ENCODE measurements around the gene ADCY1.

ADCY1 gene

DNA sequence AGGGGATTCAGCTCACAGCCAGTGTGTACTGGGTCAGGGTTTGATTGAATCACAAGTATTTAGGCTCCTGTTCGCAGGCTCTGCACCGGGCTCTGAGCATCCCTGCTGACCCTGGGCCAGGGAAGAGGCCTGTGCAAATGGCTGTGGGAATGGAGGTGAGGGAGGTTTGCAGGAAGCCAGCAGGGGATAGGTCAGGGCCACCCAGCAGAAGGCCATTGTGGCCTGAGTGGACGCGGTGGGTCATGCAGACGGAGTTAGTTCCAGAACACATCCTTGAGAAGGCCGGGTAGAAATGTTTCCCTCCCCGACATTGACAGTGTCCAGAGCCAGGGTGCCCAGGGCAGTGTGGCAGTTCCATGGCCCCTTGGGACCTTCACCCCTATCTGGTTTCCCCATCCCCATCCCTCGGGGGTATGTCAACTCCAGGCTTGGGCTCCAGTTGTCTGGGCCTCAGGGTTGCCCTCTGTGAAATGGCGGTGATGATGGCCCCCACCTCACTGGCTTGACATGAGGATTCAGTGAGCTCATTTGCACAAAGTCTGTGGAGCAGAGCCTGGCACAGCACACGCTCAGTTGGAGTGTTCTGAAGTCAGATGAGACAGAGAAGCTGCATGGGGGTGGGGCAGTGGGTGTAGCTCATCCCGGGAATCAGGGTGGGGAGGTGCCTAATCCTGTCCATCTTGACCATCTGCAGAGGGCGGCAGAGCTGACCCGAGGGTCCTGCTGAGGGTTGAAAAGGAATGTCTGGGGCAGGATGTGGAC lies 107.6 kb downstream of the ADCY1 start:
- DNase-seq, result no peak

DNA sequence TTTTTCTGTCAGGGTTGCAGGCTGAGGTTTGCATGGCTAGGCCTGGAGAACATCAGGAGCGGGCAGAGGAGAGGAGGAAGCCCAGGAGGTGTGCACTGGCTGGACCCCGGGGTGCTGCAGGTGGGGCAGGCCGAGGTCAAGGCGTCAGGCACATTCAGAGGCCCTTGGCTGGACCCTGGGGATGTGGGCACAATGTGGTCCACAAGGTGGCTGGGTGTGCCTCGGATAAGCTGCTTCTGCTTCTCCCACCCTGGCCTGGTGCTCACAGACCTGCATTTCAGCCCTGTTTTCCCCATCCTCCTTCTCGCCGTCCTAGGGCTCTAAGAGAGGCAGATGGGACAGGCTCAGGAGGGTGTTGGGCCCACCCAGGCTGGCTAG lies 108.2 kb downstream of the ADCY1 start:
- DNase-seq, result no peak

DNA sequence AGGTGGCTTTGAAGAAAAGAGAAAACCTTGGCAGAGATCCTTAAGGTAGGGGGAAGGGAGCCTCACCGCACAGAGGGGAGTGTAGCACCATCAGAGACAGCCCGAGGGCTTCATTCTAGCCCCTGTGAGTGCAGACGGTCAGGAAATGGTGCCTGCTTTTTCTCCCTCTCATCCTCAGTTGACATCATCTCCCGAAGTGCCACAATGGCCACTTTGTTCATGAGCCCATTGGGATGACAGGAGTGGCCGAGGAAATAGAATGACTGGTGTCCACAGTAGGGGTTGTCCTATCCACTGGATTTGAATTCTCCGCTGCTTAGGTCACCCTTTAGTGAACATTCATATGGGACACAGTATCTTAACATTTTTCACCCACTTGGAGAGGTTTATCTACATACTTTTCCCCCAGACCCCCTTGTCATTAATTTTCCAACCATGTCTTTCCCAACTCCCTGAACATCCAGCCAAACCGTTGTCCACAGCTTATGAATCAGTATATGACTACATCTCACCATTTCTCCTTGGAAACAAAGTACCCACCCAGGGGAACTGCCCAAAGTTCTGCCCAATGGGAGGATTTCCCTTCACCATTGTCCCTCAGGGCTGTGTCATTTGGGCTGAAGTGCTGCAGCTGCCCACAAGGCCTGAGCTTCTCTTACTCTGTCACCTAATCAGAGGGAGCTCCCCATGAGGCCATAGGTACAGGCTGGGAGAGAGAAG lies 108.8 kb downstream of the ADCY1 start:
- peak; percentile 27 for DNase-seq

DNA sequence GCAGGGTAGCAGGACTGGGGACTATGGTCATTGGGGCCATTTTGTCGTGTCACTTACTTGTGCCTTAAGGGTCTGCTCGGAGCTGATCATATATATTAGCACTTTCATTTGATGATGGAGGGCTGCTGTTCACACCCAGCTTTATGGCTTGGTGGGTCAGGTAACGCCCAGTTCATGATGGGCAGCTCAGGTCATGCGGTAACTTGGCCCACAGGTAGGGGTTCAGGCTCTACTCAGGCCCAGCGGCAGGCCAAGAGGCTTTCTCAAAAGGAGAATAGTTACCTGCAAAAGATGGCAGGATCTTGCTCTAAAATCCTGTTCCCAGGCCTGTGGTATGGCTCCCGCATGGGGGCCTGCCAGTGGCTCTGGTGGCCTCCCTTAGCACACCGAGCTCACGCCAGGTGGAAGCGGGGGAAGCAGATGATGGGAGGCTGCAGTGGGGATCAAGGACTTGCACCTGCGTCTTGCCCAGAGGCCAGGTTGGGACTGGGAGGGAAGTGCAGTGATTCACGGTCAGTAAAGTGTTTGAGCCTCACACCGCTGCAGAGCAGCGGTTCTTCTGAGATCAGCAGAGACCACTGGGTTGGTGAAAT lies 109.5 kb downstream of the ADCY1 start:
- no peak for DNase-seq

DNA sequence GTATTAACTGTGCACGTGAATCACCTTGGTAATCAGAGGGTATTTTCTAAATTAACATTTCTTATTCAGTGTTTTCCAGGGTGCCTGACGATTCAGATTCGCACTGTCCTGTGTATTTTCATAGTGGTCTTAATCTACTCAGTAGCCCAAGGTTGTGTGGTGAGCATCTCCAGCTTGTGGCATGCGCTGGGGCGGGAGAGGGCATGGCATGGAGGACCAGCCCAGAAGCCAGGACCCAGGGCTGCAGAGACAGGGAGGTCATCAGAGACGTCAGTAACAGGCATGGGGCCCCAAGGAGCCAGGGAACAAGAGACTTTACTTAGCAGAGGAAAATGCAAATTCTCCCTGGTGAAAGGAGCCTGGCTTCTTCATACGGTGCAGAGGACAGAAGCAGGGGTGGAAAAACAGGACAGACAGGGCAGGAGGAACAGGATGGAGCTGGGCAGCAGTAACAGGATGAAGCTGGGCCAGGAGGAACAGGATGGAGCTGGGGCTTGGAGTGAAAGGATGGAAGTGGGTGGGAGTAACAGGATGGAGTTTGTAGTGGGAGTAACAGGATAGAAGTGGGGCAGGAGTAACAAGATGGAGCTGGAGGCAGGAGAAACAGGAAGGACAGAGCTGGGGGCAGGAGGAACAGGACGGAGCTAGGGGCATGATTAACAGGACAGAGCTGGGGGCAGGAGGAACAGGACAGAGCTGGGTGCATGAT lies 110.9 kb downstream of the ADCY1 start:
- no peak for DNase-seq

DNA sequence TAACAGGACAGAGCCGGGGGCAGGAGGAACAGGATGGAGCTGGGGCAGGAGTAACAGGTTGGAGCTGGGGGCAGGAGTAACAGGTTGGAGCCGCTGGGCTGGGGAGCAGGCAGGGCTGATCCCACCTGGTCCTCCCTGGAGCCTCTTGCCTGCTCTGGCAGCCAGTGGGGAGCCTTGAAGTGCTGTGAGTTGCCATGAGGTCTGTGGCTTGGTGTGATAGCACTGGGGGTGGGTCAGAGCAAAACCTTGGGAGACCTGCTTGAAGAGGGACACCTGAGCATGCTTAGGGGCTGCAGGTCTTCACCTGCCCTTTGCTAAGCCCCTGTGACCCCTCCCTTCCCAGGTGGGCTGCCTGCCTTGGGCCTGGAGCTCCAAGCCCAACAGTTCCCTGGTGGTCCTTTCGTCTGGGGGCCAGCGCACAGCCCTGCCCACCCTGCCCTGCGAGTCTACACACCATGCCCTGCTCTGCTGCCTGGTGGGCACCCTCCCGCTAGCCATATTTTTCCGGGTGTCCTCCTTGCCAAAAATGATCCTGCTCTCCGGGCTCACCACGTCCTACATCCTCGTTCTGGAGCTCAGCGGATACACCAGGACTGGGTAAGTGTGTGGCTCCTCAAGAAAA lies 111.6 kb downstream of the ADCY1 start:
- DNase-seq, result no peak

DNA sequence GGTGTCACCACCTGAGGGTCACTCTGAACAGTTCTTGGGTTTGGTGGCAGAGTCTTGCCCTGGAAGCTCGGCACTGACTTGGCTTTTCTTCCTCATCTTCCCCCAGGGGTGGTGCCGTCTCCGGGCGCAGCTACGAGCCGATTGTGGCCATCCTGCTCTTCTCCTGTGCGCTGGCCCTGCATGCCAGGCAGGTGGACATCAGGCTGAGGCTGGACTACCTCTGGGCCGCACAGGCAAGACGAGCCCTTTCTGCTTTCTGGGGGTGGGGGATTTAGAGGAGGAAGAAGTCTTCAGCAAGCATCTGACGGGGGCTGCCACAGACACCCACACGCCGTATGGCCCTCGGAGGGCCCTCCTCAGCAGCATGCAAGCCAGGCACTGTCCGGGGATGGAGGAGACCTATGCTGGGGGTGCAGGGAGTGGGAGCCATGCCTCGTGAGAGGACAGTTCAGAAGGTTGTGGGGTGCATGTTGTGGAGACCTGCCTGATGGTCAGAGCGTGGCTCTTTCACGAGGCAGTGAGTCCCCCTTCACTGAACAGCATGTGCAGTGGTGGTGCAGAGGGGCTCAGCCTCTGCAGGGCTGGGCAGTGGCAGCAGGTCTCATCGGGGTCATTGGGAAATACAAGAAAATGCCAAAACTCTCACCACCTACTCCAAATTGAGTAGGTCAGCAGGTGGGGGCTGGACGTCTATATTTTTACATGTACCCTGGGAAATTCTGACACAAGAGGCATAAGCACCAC lies 112.4 kb downstream of the ADCY1 start:
- DNase-seq, result no peak

DNA sequence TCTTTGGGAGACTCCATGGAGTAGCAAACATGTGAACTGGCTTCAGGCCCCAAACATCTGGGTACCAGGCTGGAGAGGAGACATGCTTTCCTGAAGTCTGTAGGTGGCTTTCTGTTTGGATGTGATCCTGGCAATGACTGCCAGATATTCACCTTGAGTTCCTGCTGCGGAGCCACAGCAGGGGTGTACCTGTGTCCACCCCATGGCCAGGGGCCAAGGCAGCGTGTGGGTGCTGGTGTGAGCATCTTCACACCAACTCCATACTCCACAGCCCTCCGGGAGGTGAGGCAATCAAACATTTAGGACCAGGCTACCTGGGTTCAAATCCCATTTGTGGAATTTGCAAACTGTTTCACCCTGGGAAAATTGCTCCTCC lies 113.0 kb downstream of the ADCY1 start:
- no peak for DNase-seq

DNA sequence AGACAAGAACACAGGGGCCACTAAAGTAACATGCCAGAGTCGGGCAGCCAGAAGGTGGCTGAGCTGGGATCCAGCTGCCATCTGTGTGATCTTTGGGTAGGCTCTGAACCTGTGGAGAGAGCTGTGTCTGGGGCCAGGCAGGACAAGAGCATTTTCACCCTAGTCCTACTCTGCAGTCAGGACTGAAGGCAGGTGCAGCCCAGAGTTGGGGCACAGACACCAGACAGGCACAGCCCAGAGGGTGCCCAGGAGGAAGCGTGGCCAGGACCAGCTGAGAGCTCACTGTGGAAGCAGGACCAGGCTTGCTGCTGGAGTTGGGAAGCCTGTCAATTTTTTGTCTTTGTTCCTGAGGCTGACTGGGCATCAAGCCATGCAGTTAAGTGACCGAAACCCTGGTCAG lies 113.6 kb downstream of the ADCY1 start:
- no peak for DNase-seq

DNA sequence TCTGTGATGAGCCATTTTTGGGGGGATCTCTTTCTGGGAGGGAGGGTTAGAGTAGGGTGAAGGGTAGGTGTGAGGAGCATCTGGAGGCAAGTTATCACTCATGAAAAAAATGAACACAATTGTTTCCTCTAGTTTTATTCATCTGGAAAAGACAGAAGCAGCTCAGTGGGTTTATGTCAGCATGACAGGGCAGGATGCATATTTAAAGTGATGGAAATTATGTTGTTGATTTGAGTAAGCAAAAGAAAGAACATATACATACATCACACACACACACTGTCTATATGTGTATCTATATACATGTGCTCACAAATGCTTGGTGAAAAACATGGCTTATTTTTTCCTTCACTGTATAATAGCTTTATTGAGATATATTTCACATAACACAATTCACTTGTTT lies 114.2 kb downstream of the ADCY1 start:
- no peak for DNase-seq

DNA sequence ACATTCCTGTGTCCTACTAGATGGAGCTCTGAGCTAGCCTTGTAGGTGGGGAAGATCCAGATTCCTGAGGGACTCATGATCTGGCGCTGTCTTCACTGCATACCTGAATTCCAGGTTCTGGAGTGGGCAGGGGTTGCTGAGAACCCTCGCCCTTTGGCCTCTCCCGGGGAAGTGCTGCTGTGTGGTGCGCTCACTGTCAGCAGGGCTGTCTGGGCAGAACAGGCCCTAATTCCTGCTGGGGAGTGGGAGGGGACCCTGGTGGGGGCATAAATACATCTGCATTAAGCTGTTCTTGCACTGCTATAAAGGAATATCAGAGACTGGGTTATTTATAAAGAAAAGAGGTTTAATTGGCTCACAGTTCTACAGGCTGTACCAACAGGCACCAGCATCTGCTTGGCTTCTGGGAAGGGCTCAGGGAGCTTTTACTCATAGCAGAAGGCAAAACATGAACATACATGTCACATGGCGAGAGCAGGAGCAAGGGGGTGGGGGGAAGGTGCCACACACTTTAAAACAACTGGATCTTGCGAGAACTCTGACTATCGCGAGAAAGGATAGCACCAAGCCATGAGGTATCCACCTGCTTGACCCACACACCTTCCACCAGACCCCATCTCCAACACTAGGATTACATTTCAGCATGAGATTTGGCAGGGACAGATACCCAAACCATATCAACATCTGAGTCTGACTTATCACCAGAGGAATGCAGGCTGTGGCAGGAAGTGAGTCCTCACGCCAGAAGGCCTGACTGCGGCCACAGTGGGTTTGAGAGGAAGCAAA lies 115.0 kb downstream of the ADCY1 start:
- DNase-seq, result peak; percentile 81

DNA sequence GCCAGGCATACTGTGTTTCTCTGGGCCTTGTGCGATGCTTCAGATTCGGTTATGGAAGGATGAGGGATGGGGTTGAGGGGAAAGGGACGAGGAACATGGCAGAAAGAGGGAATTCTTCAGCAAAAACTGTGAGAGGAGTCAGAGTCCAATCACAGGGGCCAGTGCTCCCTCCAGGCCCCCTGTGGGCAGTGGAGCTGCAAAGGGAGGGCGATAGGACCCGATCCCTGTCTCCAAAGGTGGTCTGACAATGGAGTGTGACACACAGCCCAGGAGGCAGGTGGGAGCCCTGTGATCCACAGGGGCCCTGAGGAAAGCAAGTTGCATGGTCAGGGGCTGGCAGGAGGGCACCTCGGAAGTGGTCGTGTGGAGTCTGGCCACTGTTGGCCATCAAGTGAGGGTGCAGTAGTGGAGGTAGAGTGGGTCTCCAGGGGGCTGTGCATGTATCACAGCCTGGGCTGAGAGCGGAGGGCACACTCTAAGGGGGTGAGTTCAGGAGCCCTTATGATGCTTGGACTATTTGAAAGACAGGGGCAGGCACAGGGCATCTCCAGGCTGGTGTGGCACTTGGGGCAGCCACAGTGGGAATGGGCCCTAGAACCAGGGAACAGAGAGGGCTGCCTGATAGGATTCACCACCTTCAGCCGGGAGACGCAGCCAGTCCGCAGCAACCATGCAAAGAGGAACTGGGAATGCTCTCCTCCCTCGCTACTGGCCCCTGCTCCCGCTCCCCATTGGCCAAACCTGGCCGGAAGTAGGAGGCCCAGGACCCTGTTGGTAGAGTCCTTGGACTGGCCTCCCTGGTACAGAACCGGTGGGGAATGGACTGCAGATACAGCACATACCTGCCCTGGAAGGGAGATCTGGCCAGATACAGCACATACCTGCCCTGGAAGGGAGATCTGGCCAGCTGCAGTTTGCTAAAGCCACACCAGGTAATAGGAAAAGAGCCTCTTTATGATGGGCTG lies 115.9 kb downstream of the ADCY1 start:
- DNase-seq, result no peak

DNA sequence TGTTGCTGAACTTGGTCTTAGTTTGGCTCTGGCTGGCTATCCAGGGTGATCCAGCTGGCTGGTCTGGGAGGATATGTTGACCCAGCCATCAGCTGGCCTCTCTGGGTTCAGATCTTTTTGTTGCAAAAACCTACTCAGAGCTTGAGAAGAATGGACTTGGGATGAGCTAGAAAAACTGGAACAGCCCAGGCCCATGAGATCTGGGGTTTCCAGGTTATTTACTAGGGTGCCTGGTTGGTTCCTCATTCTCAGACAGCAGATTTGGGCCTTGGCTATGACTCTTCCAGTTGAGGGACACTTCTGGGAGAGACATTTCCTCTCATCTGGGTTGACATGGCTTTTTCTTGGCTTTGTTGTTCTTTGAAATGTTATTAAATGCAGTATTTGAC lies 116.6 kb downstream of the ADCY1 start:
- DNase-seq, result no peak

DNA sequence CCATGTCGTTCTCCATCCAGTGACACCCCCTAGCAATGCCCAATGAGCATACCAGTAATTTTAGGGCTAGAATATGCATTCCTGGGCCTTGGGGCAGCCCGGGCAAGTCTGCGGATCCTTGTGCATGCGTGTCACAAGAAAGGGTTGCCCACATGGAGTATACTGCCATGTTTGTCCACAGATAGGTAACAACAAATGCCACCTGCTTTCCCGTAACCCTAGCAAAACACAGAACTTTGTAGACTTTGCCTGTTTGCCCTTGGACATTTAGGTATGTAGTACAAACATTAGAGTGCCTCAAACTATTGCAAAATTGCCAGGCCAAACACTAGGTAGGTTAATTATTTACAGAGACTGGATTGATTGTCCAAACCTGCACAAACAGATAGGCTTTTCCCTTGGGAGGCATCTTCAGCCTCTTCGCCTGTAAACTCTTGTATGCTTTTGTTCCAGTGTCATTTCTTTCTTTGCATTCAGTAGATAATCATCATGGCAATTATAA lies 117.0 kb downstream of the ADCY1 start:
- no peak for DNase-seq

DNA sequence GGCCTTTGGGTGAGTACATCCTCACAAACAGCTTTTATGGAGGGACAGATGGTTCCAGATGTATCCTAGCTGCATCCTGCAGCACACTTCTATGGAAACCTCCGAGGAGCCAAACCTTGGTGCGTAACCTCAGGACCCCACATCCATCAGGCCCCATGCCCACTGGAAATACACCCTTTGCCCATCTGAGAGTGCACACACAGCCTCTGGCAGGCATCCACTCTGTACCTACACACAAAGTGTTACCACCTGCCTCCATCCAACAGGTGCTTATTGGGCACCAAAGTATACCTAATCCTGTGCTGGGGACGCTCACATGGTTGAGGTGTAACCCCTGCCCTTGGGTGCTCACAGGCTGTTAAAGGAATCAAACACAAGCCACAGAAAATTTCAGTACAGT lies 117.9 kb downstream of the ADCY1 start:
- no peak for DNase-seq

DNA sequence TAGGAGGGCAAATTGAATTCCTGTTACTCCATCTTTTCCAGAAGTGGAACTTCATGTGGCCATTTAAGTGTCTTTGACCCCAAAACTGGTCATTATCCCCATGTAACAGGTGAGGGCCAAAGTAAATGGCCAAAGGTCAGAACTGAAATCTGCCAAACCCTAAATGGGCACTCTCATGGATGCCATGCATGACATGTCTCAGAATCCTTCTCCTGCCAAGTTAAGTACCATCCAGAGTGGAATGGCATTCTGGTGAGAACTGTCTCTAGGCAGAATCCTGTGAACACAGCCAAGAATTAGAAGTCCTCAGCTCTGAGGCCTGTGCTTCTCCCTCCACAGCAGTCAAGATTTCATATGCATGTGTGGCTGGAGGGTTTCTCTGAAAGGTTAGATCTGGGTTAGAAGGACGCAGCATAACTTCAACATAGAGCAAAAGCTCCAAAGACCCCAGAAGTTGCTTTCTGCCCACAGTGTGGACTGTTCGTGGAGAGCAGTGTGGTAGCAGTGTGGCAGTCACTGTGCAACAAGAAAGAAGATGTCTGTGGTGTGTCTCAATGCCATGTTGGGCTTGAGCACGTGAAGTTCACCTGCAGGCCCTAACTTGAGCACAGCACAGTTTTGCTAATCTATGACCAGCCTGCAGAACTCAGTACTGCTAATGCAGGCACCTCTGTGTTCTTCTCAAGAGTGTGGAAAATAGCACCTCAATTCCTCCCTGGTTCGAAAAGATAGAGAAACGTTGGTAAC lies 121.3 kb downstream of the ADCY1 start:
- DNase-seq, result no peak

DNA sequence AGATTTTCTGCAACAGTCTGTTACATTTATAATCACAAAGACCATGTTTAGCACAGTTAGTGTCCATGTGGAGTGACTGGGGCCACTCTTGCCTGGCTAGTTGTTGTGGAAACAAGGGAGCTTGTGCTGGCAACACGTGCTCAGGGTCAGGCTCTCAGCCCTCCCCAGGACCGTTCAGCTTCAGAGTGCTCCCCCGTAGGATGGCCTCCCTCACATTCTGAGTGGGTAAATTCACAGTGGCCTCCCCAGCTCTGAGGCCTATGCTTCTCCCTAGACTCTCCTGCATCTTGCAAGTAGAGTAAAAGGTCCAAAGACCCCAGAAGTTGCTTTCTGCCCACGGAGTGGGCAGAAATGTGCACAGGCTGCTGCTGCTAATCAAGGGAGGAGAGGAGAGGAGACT lies 122.3 kb downstream of the ADCY1 start:
- no peak for DNase-seq

DNA sequence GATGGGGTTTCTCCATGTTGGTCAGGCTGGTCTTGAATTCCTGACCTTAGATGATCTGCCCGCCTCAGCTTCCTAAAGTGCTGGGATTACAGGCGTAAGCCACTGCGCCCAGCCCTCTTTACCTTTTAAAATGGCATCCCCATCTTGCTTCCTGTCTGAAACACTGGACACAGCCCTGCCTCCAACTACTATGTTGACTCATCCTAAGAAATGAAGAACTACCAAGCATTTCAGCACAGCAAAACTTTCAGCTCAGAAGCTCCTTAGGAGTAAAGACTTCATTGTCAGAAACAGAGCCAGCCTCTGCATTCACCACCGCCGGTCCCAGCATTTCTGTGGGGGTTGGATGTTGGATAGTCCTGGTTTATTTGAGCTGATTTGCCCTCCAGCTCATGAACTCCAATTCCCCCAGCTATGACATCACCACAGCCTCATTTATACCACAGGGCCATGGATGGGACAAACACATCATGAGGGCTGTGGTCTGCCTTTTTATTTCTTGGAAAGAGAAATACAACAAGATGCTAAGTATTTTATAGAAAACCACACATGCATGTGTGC lies 123.5 kb downstream of the ADCY1 start:
- peak; percentile 45 for DNase-seq

Data from fibroblast of upper back skin (primary cell).